Calu3 (cell line): ENCODE results near the gene ZNF729. TPM values are rescaled to one million over a fixed set of nuclear protein-coding genes. Genes with fewer than 3 reads are reported as not detected.

ENCODE experiments used
- BruUV-seq: library from RNA; stranded (reverse); fragments of 400-500 nt; replicated peaks from 2 replicates; lab custom pipeline; 2021; lab: Mats Ljungman, UMichigan
- CTCF ChIA-PET: fragments of 300-600 bp; sonication (Branson Sonifier 250); formaldehyde crosslinking; loops from one replicate; lab custom pipeline; 2022; ENCODE audit warnings: antibody characterized with exemption; lab: Charles Lee
- DNase-seq: peaks from one replicate; pipeline ENCODE4 v3.0.0; 2022
- H3K27ac Mint-ChIP-seq: one replicate; pipeline ENCODE4 v1.8.0; 2022; ENCODE audit warnings: mixed read lengths; ENCODE audit not compliant: unreplicated experiment
- H3K27me3 Mint-ChIP-seq: one replicate; pipeline ENCODE4 v1.8.0; 2022; ENCODE audit warnings: mixed read lengths; ENCODE audit not compliant: unreplicated experiment
- H3K36me3 Mint-ChIP-seq: one replicate; pipeline ENCODE4 v1.8.0; 2022; ENCODE audit warnings: mild to moderate bottlenecking, moderate library complexity, mixed read lengths; ENCODE audit not compliant: insufficient read depth, unreplicated experiment
- H3K4me1 Mint-ChIP-seq: one replicate; pipeline ENCODE4 v1.8.0; 2022; ENCODE audit warnings: mild to moderate bottlenecking, low read depth, mixed read lengths; ENCODE audit not compliant: unreplicated experiment
- H3K4me3 Mint-ChIP-seq: one replicate; pipeline ENCODE4 v1.8.0; 2022; ENCODE audit warnings: mild to moderate bottlenecking, low read depth, moderate library complexity, mixed read lengths; ENCODE audit not compliant: unreplicated experiment
- H3K9me3 Mint-ChIP-seq: one replicate; pipeline ENCODE4 v1.8.0; 2022; ENCODE audit warnings: low read depth, mixed read lengths; ENCODE audit not compliant: unreplicated experiment
- intact Hi-C: fragments of 100-400 bp; cut with micrococcal nuclease; formaldehyde crosslinking; loops from one replicate; pipeline ENCODE4 v1.10.0; 2022; ENCODE audit not compliant: unreplicated experiment
- total RNA-seq: library from RNA; stranded (reverse); gene quantifications from 2 replicates; pipeline ENCODE4 v1.2.3, GENCODE V29; 2022
- TF ChIP-seq, protein P1 (sequence below): fragments of 200-600 bp; IDR thresholded peaks from one replicate; pipeline ENCODE4 v1.8.0; 2022; ENCODE audit warnings: antibody characterized with exemption; ENCODE audit not compliant: unreplicated experiment

ZNF729 gene
- total RNA-seq, 1 experiment from 2014 or later, result not detected

- Mint-ChIP-seq H3K4me3 (no peak overlapping the region), H3K9me3 (no peaks in the 10 kb centered on the region), H3K4me1 (no peaks in the 10 kb centered on the region), H3K27me3 (no peaks in the 10 kb centered on the region), H3K27ac (no peak overlapping the region), H3K36me3 (no peaks in the 10 kb centered on the region)
- TF ChIP-seq, protein P1, sequence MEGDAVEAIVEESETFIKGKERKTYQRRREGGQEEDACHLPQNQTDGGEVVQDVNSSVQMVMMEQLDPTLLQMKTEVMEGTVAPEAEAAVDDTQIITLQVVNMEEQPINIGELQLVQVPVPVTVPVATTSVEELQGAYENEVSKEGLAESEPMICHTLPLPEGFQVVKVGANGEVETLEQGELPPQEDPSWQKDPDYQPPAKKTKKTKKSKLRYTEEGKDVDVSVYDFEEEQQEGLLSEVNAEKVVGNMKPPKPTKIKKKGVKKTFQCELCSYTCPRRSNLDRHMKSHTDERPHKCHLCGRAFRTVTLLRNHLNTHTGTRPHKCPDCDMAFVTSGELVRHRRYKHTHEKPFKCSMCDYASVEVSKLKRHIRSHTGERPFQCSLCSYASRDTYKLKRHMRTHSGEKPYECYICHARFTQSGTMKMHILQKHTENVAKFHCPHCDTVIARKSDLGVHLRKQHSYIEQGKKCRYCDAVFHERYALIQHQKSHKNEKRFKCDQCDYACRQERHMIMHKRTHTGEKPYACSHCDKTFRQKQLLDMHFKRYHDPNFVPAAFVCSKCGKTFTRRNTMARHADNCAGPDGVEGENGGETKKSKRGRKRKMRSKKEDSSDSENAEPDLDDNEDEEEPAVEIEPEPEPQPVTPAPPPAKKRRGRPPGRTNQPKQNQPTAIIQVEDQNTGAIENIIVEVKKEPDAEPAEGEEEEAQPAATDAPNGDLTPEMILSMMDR, result no peak
- no TSS peak for BruUV-seq
- intact Hi-C loops, result no loop called here
- no peak for DNase-seq
- CTCF ChIA-PET, result no interaction called here
These were observed 68.4 kb downstream of the ZNF729 start for GRCh38 chr19:22354665-22355064.

Other genes starting within 250 kb of the ZNF729 start
- 2.5 and 2.8 TPM in 2 replicates for gene ZNF257, start 234.0 kb upstream of the ZNF729 start, total RNA-seq
- gene ZNF676, start 89.5 kb upstream of the ZNF729 start, total RNA-seq, result not detected in 2 replicates
- not detected in 2 replicates for gene ZNF98, start 135.9 kb downstream of the ZNF729 start, total RNA-seq